HEK293 (cell line): ENCODE measurements around the gene OSBPL10.

Source experiments
- CTCF ChIA-PET: fragments of 350-600 bp; formaldehyde crosslinking; extraction: SDS; loops from one replicate; lab custom pipeline; 2021; ENCODE audit warnings: antibody characterized with exemption; lab: Yijun Ruan, JAX
- POLR2A ChIA-PET: fragments of 300-600 bp; formaldehyde crosslinking; extraction: SDS; loops from one replicate; lab custom pipeline; 2020; ENCODE audit warnings: antibody characterized with exemption, inconsistent platforms; lab: Yijun Ruan, JAX
- H3K27ac ChIP-seq: fragments of 200-500 bp; sonication (Bioruptor generic); 2 replicates; pipeline ENCODE4 v1.5.1; 2014; ENCODE audit warnings: low read depth, low read length, control low read depth, inconsistent platforms; ENCODE audit errors: extremely low read depth
- H3K36me3 ChIP-seq, 2 experiments: fragments of 200-500 bp in 1 of 2; sonication (Bioruptor generic) in 1 of 2; 1 replicate in 1 of 2; 2 replicates in 1 of 2; pipeline ENCODE4 v1.5.1; 2014 to 2017; ENCODE audit warnings: inconsistent platforms in 2 of 2, low read length in 2 of 2; ENCODE audit not compliant: control insufficient read depth in 2 of 2, insufficient read depth in 1 of 2
- H3K4me1 ChIP-seq: fragments of 200-500 bp; sonication (Bioruptor generic); 2 replicates; pipeline ENCODE4 v1.5.1; 2014; ENCODE audit warnings: mild to moderate bottlenecking, low read length, inconsistent platforms; ENCODE audit not compliant: control insufficient read depth, insufficient read depth
- H3K4me3 ChIP-seq: 2 replicates; pipeline ENCODE4 v1.5.1; 2011; ENCODE audit warnings: low read depth, mild to moderate bottlenecking, control low read depth, low read length, moderate library complexity
- H3K9me3 ChIP-seq: fragments of 200-500 bp; sonication (Bioruptor generic); 2 replicates; pipeline ENCODE4 v1.5.1; 2014; ENCODE audit warnings: low read depth, low read length, inconsistent platforms; ENCODE audit not compliant: control insufficient read depth, insufficient read depth
- KLF9 ChIP-seq: fragments of 450-650 bp; formaldehyde crosslinking; IDR thresholded peaks from 2 replicates; pipeline ENCODE4 v1.5.1; 2016; ENCODE audit warnings: missing biosample characterization, missing genetic modification characterization, low read depth
- MZF1 ChIP-seq: fragments of 450-650 bp; formaldehyde crosslinking; IDR thresholded peaks from 2 replicates; pipeline ENCODE4 v1.5.1; 2017; ENCODE audit warnings: missing biosample characterization, missing genetic modification characterization, borderline replicate concordance
- PRDM10 ChIP-seq: fragments of 450-650 bp; formaldehyde crosslinking; IDR thresholded peaks from 2 replicates; pipeline ENCODE4 v1.5.1; 2016; ENCODE audit warnings: missing biosample characterization, missing genetic modification characterization
- SETDB1 ChIP-seq: IDR thresholded peaks from one replicate; pipeline ENCODE4 v1.6.1; 2017; ENCODE audit warnings: mild to moderate bottlenecking, low read length, moderate library complexity, mixed read lengths; ENCODE audit not compliant: insufficient read length
- SP2 ChIP-seq: fragments of 450-650 bp; formaldehyde crosslinking; IDR thresholded peaks from 2 replicates; pipeline ENCODE4 v1.5.1; 2016; ENCODE audit warnings: missing biosample characterization, missing genetic modification characterization
- ZBTB20 ChIP-seq: fragments of 450-650 bp; formaldehyde crosslinking; IDR thresholded peaks from 2 replicates; pipeline ENCODE4 v1.5.1; 2016; ENCODE audit warnings: missing biosample characterization, missing genetic modification characterization
- ZNF112 ChIP-seq: fragments of 450-650 bp; formaldehyde crosslinking; IDR thresholded peaks from 2 replicates; pipeline ENCODE4 v1.5.0; 2017; ENCODE audit warnings: missing biosample characterization, missing genetic modification characterization
- ZNF140 ChIP-seq: fragments of 450-650 bp; formaldehyde crosslinking; IDR thresholded peaks from 2 replicates; pipeline ENCODE4 v1.5.1; 2016; ENCODE audit warnings: missing biosample characterization, missing genetic modification characterization
- ZNF175 ChIP-seq: fragments of 450-650 bp; formaldehyde crosslinking; IDR thresholded peaks from 2 replicates; pipeline ENCODE4 v1.5.1; 2016; ENCODE audit warnings: missing biosample characterization, missing genetic modification characterization
- ZNF202 ChIP-seq: fragments of 450-650 bp; formaldehyde crosslinking; IDR thresholded peaks from 2 replicates; pipeline ENCODE4 v1.5.1; 2016; ENCODE audit warnings: missing biosample characterization, missing genetic modification characterization, borderline replicate concordance
- ZNF223 ChIP-seq: fragments of 450-650 bp; formaldehyde crosslinking; IDR thresholded peaks from 2 replicates; pipeline ENCODE4 v1.5.1; 2016; ENCODE audit warnings: missing biosample characterization, missing genetic modification characterization
- ZNF23 ChIP-seq: fragments of 450-650 bp; formaldehyde crosslinking; IDR thresholded peaks from 2 replicates; pipeline ENCODE4 v1.5.1; 2016; ENCODE audit warnings: missing biosample characterization, missing genetic modification characterization, borderline replicate concordance
- ZNF239 ChIP-seq: fragments of 450-650 bp; formaldehyde crosslinking; IDR thresholded peaks from 2 replicates; pipeline ENCODE4 v1.5.1; 2016; ENCODE audit warnings: missing biosample characterization, missing genetic modification characterization
- ZNF302 ChIP-seq: fragments of 450-650 bp; formaldehyde crosslinking; IDR thresholded peaks from 2 replicates; pipeline ENCODE4 v1.5.1; 2016; ENCODE audit warnings: missing biosample characterization, missing genetic modification characterization, low read depth
- ZNF354C ChIP-seq: fragments of 450-650 bp; formaldehyde crosslinking; IDR thresholded peaks from 2 replicates; pipeline ENCODE4 v1.5.1; 2016; ENCODE audit warnings: missing biosample characterization, missing genetic modification characterization, low read depth, borderline replicate concordance
- ZNF449 ChIP-seq: fragments of 450-650 bp; formaldehyde crosslinking; IDR thresholded peaks from 2 replicates; pipeline ENCODE4 v1.5.1; 2017; ENCODE audit warnings: missing biosample characterization, mild to moderate bottlenecking, missing genetic modification characterization, moderate library complexity
- ZNF514 ChIP-seq: fragments of 450-650 bp; formaldehyde crosslinking; IDR thresholded peaks from 2 replicates; pipeline ENCODE4 v1.5.1; 2016; ENCODE audit warnings: missing biosample characterization, missing genetic modification characterization
- ZNF624 ChIP-seq: fragments of 450-650 bp; formaldehyde crosslinking; IDR thresholded peaks from 2 replicates; pipeline ENCODE4 v1.5.1; 2017; ENCODE audit warnings: missing biosample characterization, missing genetic modification characterization
- ZNF692 ChIP-seq: fragments of 450-650 bp; formaldehyde crosslinking; IDR thresholded peaks from 2 replicates; pipeline ENCODE4 v1.5.1; 2016; ENCODE audit warnings: missing biosample characterization, missing genetic modification characterization
- ZNF830 ChIP-seq: fragments of 450-650 bp; IDR thresholded peaks from 2 replicates; pipeline ENCODE4 v1.5.0; 2018; ENCODE audit warnings: missing biosample characterization, missing genetic modification characterization, low read depth, mild to moderate bottlenecking, moderate library complexity
- TF ChIP-seq, protein P1 (sequence below): fragments of 450-650 bp; formaldehyde crosslinking; IDR thresholded peaks from 2 replicates; pipeline ENCODE4 v1.5.1; 2016; ENCODE audit warnings: missing biosample characterization, missing genetic modification characterization
- TF ChIP-seq, protein P2 (sequence below): fragments of 450-650 bp; formaldehyde crosslinking; IDR thresholded peaks from 2 replicates; pipeline ENCODE4 v1.5.1; 2017; ENCODE audit warnings: missing biosample characterization, missing genetic modification characterization

Gene OSBPL10

DNA sequence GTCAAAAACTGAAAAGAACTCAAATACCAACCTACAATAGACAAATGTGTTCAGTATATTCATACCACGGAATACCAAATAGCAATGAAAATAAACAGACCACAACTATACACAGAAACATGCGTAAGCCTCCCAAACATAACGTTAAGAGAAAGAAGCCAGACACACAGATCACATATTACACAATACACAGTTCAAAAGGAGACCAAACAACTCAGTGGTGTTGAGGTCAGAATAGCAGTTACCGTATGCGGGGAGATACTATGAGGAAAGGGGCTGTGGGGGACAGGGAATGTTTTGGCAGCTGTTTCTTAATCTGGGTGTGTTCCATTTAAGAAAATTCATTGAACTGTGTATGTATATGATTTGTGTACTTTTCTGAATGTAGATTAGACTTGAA, 6.6 kb downstream of the OSBPL10 start (continued):
- TF ChIP-seq PRDM10 (tag by site-specific recombination): peak; percentile 43; the same call in 1 of the 2 replicates

- POLR2A ChIA-PET: no interaction called here
- no peaks in the 10 kb centered on the region for H3K36me3 ChIP-seq
- no peak for TF ChIP-seq ZNF514
- no peak for TF ChIP-seq ZNF202 (tag by site-specific recombination)
- peak; percentile 78 for TF ChIP-seq ZBTB20 (tag by site-specific recombination)
- TF ChIP-seq ZNF23 (tag by site-specific recombination): no peak
- no peak for TF ChIP-seq SETDB1
- no peak overlapping the region for H3K27ac ChIP-seq
- peaks cover 2% of the 10 kb centered on the region; the same call in 1 of the 2 replicates for H3K4me1 ChIP-seq
- CTCF ChIA-PET: interaction anchor here (0.6 kb wide), 1 partner anchor 178 kb away, joined by 3 read pairs; no protein-coding TSS in a partner anchor
- no peaks in the 10 kb centered on the region for H3K9me3 ChIP-seq
- H3K4me3 ChIP-seq: no peak overlapping the region
Observed at GRCh38 chr3:31973837-31974236, 7.2 kb downstream of the OSBPL10 start.

- H3K4me1 ChIP-seq: peaks cover 2% of the 10 kb centered on the region; the same call in 1 of the 2 replicates
- H3K9me3 ChIP-seq: no peaks in the 10 kb centered on the region
- no peak overlapping the region for H3K27ac ChIP-seq
- no peaks in the 10 kb centered on the region for H3K36me3 ChIP-seq
- TF ChIP-seq, protein P1, sequence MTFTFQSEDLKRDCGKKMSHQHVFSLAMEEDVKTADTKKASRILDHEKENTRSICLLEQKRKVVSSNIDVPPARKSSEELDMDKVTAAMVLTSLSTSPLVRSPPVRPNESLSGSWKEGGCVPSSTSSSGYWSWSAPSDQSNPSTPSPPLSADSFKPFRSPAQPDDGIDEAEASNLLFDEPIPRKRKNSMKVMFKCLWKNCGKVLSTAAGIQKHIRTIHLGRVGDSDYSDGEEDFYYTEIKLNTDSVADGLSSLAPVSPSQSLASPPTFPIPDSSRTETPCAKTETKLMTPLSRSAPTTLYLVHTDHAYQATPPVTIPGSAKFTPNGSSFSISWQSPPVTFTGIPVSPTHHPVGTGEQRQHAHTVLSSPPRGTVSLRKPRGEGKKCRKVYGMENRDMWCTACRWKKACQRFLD (tag by site-specific recombination): no peak
- no peak for TF ChIP-seq ZNF112 (tag by site-specific recombination)
- TF ChIP-seq ZNF624 (tag by site-specific recombination): no peak
- TF ChIP-seq ZNF302: no peak
- no peak for TF ChIP-seq ZNF239 (tag by site-specific recombination)
- TF ChIP-seq SP2 (tag by site-specific recombination): no peak
- TF ChIP-seq ZNF692: no peak
- no peak for TF ChIP-seq ZNF830 (tag by site-specific recombination)
- no peak for TF ChIP-seq ZNF175 (tag by site-specific recombination)
- no peak for TF ChIP-seq MZF1
- TF ChIP-seq ZNF140: no peak
- TF ChIP-seq, protein P2, sequence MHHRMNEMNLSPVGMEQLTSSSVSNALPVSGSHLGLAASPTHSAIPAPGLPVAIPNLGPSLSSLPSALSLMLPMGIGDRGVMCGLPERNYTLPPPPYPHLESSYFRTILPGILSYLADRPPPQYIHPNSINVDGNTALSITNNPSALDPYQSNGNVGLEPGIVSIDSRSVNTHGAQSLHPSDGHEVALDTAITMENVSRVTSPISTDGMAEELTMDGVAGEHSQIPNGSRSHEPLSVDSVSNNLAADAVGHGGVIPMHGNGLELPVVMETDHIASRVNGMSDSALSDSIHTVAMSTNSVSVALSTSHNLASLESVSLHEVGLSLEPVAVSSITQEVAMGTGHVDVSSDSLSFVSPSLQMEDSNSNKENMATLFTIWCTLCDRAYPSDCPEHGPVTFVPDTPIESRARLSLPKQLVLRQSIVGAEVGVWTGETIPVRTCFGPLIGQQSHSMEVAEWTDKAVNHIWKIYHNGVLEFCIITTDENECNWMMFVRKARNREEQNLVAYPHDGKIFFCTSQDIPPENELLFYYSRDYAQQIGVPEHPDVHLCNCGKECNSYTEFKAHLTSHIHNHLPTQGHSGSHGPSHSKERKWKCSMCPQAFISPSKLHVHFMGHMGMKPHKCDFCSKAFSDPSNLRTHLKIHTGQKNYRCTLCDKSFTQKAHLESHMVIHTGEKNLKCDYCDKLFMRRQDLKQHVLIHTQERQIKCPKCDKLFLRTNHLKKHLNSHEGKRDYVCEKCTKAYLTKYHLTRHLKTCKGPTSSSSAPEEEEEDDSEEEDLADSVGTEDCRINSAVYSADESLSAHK (tag by site-specific recombination): no peak
- no peak for TF ChIP-seq ZNF223 (tag by site-specific recombination)
- no peak for TF ChIP-seq KLF9
- TF ChIP-seq ZNF354C (tag by site-specific recombination): no peak
- no peak for TF ChIP-seq ZNF449 (tag by site-specific recombination)
- ChIA-PET CTCF (interaction anchor here (0.6 kb wide), 1 partner anchor 178 kb away, joined by 3 read pairs; no protein-coding TSS in a partner anchor), POLR2A (no interaction called here)
- no peak overlapping the region for H3K4me3 ChIP-seq
Observed at GRCh38 chr3:31973081-31973480, 8.0 kb downstream of the OSBPL10 start.
